OCI-LY1 (cell line): Measurements from ENCODE around the gene STAT5B.

Source experiments
- EZH2 ChIP-seq: fragments of 200-600 bp; sonication (generic), shearing (Covaris generic); IDR thresholded peaks from 2 replicates; pipeline ENCODE4 v1.8.0; 2017; ENCODE audit warnings: borderline replicate concordance, mixed run types, mild to moderate bottlenecking, antibody characterized with exemption, low read length, moderate library complexity, mixed read lengths
- TF ChIP-seq, protein P1 (sequence below): fragments of 200-600 bp; sonication (generic), shearing (Covaris generic); IDR thresholded peaks from 2 replicates; pipeline ENCODE4 v1.5.1; 2017; ENCODE audit warnings: mild to moderate bottlenecking, antibody characterized with exemption, low read length, moderate library complexity, mixed read lengths

DNA sequence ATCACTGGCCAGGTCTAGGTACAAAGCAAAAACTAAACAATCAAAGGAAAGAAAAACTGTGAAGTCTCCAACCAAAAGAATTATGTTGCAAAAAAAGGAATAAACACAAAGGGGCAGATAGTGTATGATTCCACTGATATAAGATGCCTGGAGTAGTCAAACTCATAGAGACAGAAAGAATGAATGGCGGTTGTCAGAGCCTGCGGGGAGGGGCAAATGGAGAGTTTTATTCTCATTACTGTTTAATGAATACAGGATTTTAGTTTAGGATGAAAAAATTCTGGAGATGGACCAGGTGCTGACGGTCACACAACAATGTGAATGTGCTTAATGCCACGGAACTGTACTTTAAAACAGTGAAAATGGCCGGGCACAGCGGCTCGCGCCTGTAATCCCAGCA, 20.7 kb downstream of the STAT5B start:
- TF ChIP-seq, protein P1, sequence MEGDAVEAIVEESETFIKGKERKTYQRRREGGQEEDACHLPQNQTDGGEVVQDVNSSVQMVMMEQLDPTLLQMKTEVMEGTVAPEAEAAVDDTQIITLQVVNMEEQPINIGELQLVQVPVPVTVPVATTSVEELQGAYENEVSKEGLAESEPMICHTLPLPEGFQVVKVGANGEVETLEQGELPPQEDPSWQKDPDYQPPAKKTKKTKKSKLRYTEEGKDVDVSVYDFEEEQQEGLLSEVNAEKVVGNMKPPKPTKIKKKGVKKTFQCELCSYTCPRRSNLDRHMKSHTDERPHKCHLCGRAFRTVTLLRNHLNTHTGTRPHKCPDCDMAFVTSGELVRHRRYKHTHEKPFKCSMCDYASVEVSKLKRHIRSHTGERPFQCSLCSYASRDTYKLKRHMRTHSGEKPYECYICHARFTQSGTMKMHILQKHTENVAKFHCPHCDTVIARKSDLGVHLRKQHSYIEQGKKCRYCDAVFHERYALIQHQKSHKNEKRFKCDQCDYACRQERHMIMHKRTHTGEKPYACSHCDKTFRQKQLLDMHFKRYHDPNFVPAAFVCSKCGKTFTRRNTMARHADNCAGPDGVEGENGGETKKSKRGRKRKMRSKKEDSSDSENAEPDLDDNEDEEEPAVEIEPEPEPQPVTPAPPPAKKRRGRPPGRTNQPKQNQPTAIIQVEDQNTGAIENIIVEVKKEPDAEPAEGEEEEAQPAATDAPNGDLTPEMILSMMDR = no peak
- TF ChIP-seq EZH2 = no peak
